ENCODE data around the gene BNIPL.

The BNIPL gene

DNA sequence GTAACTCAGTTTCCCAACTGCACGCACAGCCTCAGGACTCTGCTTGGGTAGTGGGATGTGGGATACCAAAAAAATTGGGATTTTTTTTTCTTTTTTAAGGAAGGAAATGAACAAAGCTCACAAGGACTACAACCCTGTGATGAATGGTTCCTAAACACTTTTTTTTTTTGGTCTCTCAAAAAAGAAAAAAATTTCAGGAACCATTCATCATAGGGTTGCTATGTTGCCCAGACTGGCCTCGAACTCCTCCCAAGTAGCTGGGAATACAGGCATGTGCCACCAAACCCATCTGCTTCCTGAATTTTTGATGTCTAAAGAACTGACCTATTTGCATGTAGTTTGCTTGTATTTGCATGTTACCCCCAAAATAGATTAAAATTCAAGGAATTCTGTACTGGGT is 36.5 kb upstream of the BNIPL start:
- peaks cover 3% of the 10 kb centered on the region; the same call in 1 of the 2 replicates for H3K79me2 ChIP-seq (ENCODE audit: low read length)
- H3K27me3 ChIP-seq (replicated peaks; ENCODE audit: insufficient read depth, low read length), result no peaks in the 10 kb centered on the region
- no peak overlapping the region for H3K4me2 ChIP-seq (ENCODE audit: low read depth, low read length)
- H3K9me2 ChIP-seq (replicated peaks; ENCODE audit: insufficient read depth, low read length), result no peaks in the 10 kb centered on the region
- no peak overlapping the region for H3K9ac ChIP-seq (ENCODE audit: low read length)
- H4K20me1 ChIP-seq (ENCODE audit: insufficient read depth, low read length), result no peaks in the 10 kb centered on the region
- H3K4me1 ChIP-seq (ENCODE audit: low read length), result peaks cover 8% of the 10 kb centered on the region
- TF ChIP-seq EZH2 (optimal IDR thresholded peaks at IDR 0.05; ENCODE audit: low read depth, low read length) (no peak), CTCF (IDR thresholded peaks at IDR 0.05; ENCODE audit: low read length) (no peak), EZH2phosphoT487 (IDR thresholded peaks at IDR 0.05; ENCODE audit: low read length) (no peak)
- no peak overlapping the region for H2AFZ ChIP-seq (ENCODE audit: low read length)
- no peaks in the 10 kb centered on the region for H3K9me3 ChIP-seq (replicated peaks; ENCODE audit: insufficient read depth, low read length)
- H3K36me3 ChIP-seq (replicated peaks; ENCODE audit: insufficient read depth, low read length), result no peaks in the 10 kb centered on the region
- no peak for DNase-seq
- H3K4me3 ChIP-seq (ENCODE audit: low read length), result no peak overlapping the region
- H3F3A ChIP-seq (ENCODE audit: insufficient read depth, low read length), result no peaks in the 10 kb centered on the region
- H3K27ac ChIP-seq (ENCODE audit: low read length), result no peak overlapping the region

GRCh38 chr1:151000408-151000807 is 36.0 kb upstream of the BNIPL start:
- Histone ChIP-seq H3K9ac (ENCODE audit: low read length) (no peak overlapping the region), H3K4me3 (ENCODE audit: low read length) (no peak overlapping the region), H3F3A (ENCODE audit: insufficient read depth, low read length) (peaks cover 1% of the 10 kb centered on the region; the same call in 1 of the 2 replicates), H3K27ac (ENCODE audit: low read length) (no peak overlapping the region), H3K79me2 (ENCODE audit: low read length) (peaks cover 6% of the 10 kb centered on the region; the same call in 1 of the 2 replicates), H3K9me2 (replicated peaks; ENCODE audit: insufficient read depth, low read length) (no peaks in the 10 kb centered on the region), H3K36me3 (replicated peaks; ENCODE audit: insufficient read depth, low read length) (no peaks in the 10 kb centered on the region), H2AFZ (ENCODE audit: low read length) (no peak overlapping the region), H4K20me1 (ENCODE audit: insufficient read depth, low read length) (no peaks in the 10 kb centered on the region), H3K4me2 (ENCODE audit: low read depth, low read length) (no peak overlapping the region), H3K9me3 (replicated peaks; ENCODE audit: insufficient read depth, low read length) (no peaks in the 10 kb centered on the region), H3K27me3 (replicated peaks; ENCODE audit: insufficient read depth, low read length) (no peaks in the 10 kb centered on the region), H3K4me1 (ENCODE audit: low read length) (peaks cover 8% of the 10 kb centered on the region)
- no peak for TF ChIP-seq EZH2 (optimal IDR thresholded peaks at IDR 0.05; ENCODE audit: low read depth, low read length)
- TF ChIP-seq EZH2phosphoT487 (IDR thresholded peaks at IDR 0.05; ENCODE audit: low read length), result no peak
- TF ChIP-seq CTCF (IDR thresholded peaks at IDR 0.05; ENCODE audit: low read length), result no peak
- DNase-seq, result no peak

DNA sequence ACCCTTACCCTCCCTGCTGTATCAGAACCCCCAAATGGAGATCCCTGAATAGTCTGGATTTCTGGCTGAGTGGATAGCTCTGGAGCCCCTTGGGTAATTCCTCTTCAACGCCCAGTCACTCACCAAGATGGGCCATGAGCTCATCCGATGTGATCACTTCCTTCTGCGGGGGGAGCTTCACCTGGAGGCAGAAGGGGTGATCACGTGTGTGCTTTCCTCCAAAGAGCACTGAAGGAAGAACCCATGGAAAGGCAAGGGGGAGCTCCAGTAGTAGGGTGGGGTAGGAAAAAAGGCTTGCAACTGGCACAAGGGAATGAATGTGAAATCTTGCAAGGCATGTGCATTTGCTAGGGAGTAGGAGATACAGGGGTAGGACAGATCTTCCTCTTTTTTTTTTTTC is 34.8 kb upstream of the BNIPL start:
- H3K9me2 ChIP-seq (replicated peaks; ENCODE audit: insufficient read depth, low read length), result no peaks in the 10 kb centered on the region
- no peak overlapping the region for H3K4me2 ChIP-seq (ENCODE audit: low read depth, low read length)
- TF ChIP-seq EZH2 (optimal IDR thresholded peaks at IDR 0.05; ENCODE audit: low read depth, low read length) (no peak), CTCF (IDR thresholded peaks at IDR 0.05; ENCODE audit: low read length) (no peak), EZH2phosphoT487 (IDR thresholded peaks at IDR 0.05; ENCODE audit: low read length) (no peak)
- H3K27ac ChIP-seq (ENCODE audit: low read length), result no peak overlapping the region
- no peak overlapping the region for H3K4me3 ChIP-seq (ENCODE audit: low read length)
- no peaks in the 10 kb centered on the region for H3K9me3 ChIP-seq (replicated peaks; ENCODE audit: insufficient read depth, low read length)
- peaks cover 10% of the 10 kb centered on the region; the same call in 1 of the 2 replicates for H3K79me2 ChIP-seq (ENCODE audit: low read length)
- H3F3A ChIP-seq (ENCODE audit: insufficient read depth, low read length), result peaks cover 8% of the 10 kb centered on the region
- no peak overlapping the region for H3K9ac ChIP-seq (ENCODE audit: low read length)
- H3K4me1 ChIP-seq (ENCODE audit: low read length), result peaks cover 8% of the 10 kb centered on the region
- no peak for DNase-seq
- no peaks in the 10 kb centered on the region for H3K27me3 ChIP-seq (replicated peaks; ENCODE audit: insufficient read depth, low read length)
- H4K20me1 ChIP-seq (ENCODE audit: insufficient read depth, low read length), result no peaks in the 10 kb centered on the region
- H3K36me3 ChIP-seq (replicated peaks; ENCODE audit: insufficient read depth, low read length), result no peaks in the 10 kb centered on the region
- no peak overlapping the region for H2AFZ ChIP-seq (ENCODE audit: low read length)
